Testis (tissue), 2 donors: ENCODE results near the gene RDX.

Source experiments
- POLR2A ChIP-seq: fragments of 450-650 bp; IDR thresholded peaks from one replicate; pipeline ENCODE4 v1.6.1; 2017; ENCODE audit warnings: antibody characterized with exemption, mild to moderate bottlenecking, moderate library complexity
- TF ChIP-seq, protein P1 (sequence below), 3 experiments: fragments of 450-650 bp in 2 of 3; fragments of 200-600 bp in 1 of 3; sonication (generic) in 1 of 3; IDR thresholded peaks; one replicate each; pipeline ENCODE4 v1.5.1; 2016 to 2019; ENCODE audit warnings: antibody characterized with exemption in 3 of 3, mild to moderate bottlenecking in 2 of 3, moderate library complexity in 1 of 3

GRCh38 chr11:110301032-110301431, 4.6 kb upstream of the RDX start:
- no peak for TF ChIP-seq POLR2A
- TF ChIP-seq, protein P1, sequence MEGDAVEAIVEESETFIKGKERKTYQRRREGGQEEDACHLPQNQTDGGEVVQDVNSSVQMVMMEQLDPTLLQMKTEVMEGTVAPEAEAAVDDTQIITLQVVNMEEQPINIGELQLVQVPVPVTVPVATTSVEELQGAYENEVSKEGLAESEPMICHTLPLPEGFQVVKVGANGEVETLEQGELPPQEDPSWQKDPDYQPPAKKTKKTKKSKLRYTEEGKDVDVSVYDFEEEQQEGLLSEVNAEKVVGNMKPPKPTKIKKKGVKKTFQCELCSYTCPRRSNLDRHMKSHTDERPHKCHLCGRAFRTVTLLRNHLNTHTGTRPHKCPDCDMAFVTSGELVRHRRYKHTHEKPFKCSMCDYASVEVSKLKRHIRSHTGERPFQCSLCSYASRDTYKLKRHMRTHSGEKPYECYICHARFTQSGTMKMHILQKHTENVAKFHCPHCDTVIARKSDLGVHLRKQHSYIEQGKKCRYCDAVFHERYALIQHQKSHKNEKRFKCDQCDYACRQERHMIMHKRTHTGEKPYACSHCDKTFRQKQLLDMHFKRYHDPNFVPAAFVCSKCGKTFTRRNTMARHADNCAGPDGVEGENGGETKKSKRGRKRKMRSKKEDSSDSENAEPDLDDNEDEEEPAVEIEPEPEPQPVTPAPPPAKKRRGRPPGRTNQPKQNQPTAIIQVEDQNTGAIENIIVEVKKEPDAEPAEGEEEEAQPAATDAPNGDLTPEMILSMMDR (IDR thresholded peaks at IDR 0.05): no peak
